Mesenteric fat pad (tissue), 1 donor: Measurements from ENCODE around the gene KCNE4. TPM values are rescaled to one million over a fixed set of nuclear protein-coding genes. Genes with fewer than 3 reads are reported as not detected.

ENCODE experiments used
- DNase-seq: peaks from one replicate; pipeline ENCODE4 v3.0.0-alpha.2; 2020; ENCODE audit warnings: low spot score
- total RNA-seq: library from RNA; stranded (reverse); fragmentation: NEBNext Ultra II Directional; extraction: Animal tissue kit (Norgen Biotek cat#: 25700); gene quantifications from one replicate; pipeline ENCODE4 v1.2.1, GENCODE V29; 2021
- donor health status: DM: yes; HTN: yes; CAD: no.

The KCNE4 gene
- total RNA-seq, 1 donor from 2014 or later: 15.0 TPM

DNA sequence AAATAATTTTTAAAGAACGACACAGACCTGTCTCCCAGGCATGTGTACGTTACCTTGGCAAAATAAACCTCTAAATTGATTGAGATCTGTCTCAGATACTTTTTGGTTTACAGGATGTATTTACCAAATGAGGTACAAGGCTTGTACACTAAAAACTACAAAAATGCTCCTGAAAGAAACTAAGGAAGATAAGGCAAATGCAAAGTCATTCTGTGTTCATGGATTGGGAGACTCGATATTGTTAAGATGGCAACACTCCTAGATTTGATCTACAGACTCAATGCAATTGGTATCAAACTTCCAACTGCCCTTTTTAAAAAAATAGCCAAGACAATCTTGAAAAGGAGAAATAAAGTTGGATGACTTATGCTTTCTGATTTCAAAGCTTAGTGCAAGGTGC, 11.5 kb upstream of the KCNE4 start:
- DNase-seq: no peak

- DNase-seq: no peak
These were observed 10.4 kb upstream of the KCNE4 start for GRCh38 chr2:223041527-223042109.

DNA sequence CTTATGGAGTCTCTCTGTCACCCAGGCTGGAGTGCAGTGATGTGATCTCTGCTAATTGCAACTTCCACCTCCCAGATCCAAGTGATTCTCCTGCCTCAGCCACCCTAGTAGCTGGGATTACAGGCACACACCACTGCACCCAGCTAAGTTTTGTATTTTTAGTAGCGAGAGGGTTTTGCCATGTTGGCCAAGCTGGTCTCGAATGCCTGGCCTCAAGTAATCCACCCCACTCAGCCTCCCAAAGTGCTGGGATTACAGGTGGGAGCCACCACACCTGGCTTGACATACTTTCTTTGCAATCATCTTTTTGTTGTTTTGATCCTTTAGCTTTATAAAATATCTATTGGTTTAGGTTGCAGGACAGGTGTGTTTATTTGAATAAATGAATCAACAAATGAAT, 9.7 kb upstream of the KCNE4 start:
- DNase-seq: no peak

DNA sequence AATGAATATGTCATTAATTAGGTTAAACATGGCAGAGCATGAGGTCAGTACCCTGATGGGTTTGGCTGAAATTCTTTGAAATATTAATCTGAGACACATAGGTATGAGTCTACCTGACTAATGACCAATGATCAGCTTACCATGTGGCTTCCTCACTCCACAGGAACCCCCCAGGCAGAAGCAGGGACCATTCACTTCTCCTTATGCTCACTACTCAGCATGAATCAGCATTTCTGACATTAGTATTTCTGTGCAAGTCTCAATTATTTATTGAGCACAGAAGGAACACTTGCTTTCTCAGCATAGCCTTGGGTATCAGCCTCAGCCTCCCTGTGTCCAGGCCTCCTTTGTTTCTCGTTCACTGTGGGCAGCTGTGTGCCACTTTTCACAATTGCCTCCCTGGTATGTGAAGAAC, 9.3 kb upstream of the KCNE4 start:
- DNase-seq: no peak

DNA sequence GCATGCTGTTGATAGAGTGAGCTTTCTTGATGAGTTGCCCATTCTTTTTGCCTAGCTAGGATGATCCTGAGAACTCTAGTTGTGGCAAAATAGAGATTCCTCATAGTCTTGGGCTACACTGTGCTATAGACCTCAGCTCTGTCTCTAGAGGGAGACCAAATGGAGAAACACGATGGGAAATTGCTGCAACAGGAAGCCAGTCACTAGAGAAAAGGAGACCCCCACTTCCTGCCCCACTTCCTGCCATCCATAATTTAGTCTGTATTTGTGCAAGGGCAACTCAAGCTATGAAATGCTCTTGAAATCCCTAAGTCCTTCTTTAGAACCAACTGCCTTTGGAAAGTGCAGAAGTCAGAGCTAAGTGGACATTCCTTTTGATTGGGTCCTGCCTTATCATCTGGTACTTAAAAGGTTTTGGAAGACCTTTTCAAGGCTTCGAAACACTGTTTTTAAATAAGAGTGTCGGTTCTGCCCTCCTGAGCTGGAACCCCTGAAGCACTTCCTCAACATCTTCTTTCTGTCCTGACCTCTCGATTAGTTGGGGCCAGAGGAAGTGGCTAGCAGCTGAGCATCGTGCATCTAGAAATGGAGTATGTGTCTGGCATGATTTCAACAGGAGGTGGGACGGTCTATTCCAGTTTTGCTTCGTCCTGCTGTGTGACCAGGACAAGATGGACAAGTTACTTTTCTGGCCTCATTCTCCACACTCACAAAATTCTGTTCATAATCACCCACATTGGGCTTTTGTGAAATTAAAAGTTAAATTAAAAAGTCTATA, 8.6 kb upstream of the KCNE4 start:
- DNase-seq: no peak

DNA sequence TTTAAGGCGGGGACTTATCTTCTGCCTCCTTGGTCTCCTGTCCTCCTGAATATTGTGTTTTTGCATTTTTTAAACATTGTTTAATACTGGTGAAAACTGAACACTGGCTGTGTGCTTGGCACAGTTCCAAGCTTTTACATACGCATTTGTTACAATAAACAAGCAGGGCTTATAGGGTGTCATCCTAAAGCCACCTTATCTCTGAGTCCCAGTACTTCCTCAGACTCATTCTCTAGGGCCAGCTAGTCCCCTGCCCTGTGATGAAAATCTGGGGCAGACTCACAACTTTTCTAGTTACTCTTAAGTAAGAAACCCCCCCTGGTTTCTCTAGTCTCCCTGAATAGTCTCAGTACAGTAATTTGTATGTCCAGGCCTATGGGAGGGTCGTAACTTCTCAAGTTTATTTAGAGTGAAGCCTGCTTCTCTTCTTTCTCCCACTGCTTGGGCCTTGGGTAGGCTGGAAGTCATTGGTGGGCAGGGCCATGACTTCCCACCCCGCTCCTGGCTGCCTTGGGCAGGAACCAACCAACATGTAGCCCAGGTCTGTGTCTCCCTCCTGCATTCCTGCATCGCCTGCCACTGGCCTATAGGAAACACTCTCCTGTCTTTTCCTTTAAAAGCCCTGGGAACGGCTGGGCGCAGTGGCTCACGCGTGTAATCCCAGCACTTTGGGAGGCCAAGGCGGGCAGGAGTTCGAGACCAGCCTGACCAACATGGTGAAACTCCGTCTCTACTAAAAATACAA, 7.7 kb upstream of the KCNE4 start:
- DNase-seq: no peak

GRCh38 chr2:223044916-223045700, 6.9 kb upstream of the KCNE4 start:
- DNase-seq: no peak

- DNase-seq: no peak
These were observed 5.4 kb upstream of the KCNE4 start for GRCh38 chr2:223046470-223047040.

DNA sequence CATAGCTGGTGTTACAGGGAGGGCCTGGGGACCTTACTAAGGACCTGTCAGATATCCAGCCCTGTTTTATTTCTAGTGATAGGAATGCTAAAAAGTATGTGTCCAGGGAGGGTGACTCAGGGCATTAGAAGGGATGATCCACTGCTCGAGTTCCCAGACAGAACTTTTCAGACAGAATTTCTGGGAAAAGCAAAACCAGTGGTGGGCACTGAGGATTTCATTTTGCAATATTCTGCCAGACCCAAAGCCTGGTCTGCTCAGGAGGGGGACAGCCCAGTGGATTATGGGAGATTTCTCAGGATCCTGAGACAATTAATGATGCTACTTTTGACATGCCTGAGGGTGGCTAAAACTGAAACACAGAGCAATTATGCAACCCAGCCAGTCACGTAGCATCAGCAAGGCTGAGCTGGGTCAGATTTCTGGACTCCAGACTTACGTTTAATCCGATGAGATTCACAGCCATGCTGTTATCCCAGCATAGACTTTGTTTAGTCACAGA, 4.7 kb upstream of the KCNE4 start:
- no peak for DNase-seq

DNA sequence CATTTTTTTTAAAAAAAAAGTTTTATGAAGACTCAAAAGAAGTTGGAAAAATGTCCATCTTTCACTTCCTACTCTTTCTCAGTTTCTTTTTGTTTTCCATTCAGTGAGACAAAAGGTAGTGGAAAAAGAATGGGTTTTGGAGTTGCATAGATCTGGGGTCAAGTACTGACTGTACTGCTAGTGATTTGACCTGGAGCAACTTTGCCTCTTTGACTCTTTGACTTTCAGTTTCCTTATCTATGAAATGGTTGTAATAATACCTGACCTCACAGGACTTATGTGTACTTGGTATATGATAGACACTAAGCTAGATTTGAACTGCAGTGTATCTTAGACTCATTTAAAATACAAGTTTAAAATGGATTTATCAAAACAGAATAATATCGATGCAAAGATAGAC, 3.5 kb upstream of the KCNE4 start:
- DNase-seq: no peak

GRCh38 chr2:223049356-223049755, 2.6 kb upstream of the KCNE4 start:
- no peak for DNase-seq

DNA sequence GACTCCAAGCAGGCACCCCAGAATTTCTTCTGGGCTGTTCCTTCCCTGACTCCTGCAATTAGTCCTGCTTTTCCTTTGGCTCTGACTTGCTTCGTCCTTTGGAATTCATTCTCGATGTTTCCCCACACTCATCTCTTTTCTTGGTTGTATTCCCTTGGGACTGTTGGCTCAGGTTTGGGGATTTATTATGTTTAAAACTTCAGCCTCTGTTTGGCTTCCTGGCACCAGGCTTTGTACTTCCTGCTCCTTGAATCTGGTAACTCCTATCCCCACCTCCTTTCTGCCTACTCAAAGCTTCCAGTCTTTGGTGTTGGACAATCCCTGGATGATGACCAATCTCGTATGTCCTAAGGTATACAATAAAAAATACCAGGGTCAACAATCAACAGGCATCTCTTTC, 1.8 kb upstream of the KCNE4 start:
- no peak for DNase-seq

DNA sequence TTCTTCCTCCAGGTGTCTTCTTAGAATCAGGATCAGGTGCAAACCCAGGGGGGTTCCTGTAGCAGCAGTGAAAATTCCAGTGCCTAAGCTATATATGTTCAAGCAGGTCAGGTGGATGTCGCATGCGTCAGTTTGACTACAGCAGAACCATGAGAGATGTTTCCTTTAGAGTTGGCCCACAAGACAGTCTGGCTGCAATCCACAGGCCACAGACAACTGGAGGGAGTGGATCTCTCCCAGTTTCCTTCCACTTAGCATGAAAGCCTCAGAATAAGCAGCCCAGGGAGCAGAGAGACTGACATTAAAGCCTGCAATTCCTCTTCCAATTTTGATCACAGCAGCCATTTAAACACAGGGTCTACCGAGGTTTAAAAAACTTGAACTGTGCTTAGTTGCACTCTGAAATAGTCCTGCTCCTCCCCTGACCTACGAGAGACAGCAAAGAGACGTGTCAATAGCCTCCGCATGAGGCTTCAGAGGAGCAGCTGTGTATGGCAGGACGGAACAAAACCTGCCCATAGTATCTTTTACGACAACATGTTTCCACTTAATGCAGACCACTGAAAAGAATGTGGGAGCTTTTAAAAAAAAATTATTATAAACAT, 988 bp upstream of the KCNE4 start:
- DNase-seq: no peak

- no peak for DNase-seq
These were observed 826 bp downstream of the KCNE4 start for GRCh38 chr2:223052548-223053483.

GRCh38 chr2:223053484-223054192, 1.6 kb downstream of the KCNE4 start:
- DNase-seq: no peak

DNA sequence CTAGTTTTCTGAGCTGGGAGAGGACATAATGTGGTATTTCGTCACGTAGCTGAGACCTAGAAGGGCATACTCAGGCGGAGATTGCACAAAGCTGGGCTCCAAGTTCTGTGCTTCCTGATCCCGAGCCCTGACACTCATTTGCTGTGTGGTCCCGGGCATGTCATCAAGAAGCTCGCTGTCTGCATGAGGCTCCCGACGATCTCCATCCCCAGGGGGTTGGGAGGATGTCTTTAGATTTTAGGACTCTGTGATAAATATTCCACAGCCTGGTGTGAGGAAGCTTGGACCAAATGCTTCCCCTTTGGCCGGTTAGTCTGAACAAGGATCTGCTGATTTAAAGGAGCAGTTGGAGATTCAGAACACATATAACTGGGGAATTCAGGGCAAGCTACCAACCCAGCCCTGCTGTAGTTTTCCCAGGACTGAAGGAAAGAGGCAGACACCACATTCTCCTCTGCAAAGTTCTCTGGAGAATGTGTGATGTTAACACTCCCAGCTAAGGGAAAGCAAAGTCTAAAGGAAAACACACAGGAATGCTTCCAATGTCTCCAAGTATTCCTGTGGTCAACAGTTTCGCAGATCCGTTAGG, 2.3 kb downstream of the KCNE4 start:
- no peak for DNase-seq

- no peak for DNase-seq
These were observed 3.1 kb downstream of the KCNE4 start for GRCh38 chr2:223055140-223055539.

DNA sequence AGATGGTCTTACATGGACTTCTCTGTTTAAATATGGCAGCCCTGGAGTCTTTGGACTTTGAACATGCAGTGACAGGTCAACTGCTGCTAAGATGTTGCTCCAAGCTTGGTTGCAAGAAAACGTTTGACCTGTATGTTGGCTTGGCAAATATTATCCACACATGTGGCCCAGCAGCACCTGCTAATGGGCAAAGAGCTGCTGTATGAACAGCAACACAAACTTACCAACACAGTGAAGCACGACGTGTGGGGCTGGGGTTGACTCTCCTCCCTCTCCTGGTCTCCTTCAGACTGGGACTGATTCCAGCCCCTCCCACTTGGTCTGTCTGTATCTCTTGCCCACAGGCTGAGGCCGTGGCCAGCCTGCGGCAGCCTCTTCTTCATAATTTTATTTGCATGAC, 3.8 kb downstream of the KCNE4 start:
- DNase-seq: no peak
